Measurements from ENCODE around the gene CARS1.

DNA sequence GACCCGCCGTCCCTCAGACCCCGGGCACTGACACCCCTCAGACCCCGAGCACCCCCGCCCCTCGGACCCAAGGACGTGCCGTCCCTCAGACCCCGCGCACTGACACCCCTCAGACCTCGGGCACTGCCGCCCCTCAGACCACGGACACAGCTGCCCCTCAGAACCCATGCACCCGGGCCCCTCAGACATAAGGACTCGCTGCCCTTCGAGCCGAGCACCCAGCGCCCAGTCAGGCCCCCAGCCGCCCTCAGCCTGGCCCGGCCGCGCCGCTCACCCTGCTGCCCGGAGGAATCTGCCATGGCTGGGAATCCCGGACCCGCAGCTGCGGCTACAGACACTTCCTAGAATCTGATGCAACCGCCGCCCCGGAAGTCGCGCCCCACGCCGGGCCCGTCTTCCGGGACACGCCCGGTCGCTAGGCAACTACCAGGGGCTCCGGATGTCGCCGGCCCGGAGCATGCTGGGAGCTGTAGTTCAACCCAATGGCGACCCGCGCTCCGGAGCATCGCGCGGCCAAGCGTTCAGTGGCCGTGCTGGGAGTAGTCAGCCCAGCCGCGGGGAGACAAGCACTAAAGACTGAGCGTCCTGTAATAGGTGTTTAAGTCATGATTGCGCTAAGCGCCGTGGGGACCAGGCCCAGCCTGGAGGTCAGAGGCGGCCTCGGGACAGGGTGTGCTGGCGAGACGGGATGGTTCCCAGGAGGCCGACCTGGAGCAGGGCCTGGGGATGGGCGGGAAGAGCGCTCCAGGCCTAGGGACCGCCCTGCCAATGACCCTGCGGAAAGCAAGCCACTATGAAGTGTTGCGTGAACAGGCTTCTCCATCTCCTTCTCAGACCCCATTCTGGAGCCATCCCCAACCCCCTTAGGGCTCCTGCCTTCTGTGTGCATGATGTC lies at the start of gene CARS1:
- TF ChIP-seq CTCF (IDR thresholded peaks at IDR 0.05) (no peak), POLR2A (IDR thresholded peaks at IDR 0.05) (peak in 1 of 2 donors; percentile 24)

All from suprapubic skin (tissue), 3 donors.